Measurements from ENCODE around the gene PPP6R1. TPM values are rescaled to one million over a fixed set of nuclear protein-coding genes. Genes with fewer than 3 reads are reported as not detected.

PPP6R1 gene
- total and polyA plus RNA-seq, 2 of the 13 experiments (the other 11 are each of a cell fraction or from before 2014, with no cell fraction given) = 25.8 to 54.0 TPM

- no peak for TF ChIP-seq ZNF713 (CRISPR knock-in tag; IDR thresholded peaks at IDR 0.05)
- TF ChIP-seq ZNF160 (CRISPR knock-in tag; IDR thresholded peaks at IDR 0.05) = peak; percentile 57; the same call in 1 of the 2 replicates
- TF ChIP-seq NFIB (CRISPR knock-in tag; IDR thresholded peaks at IDR 0.05; ENCODE audit: borderline replicate concordance) = no peak
- TF ChIP-seq SRY (CRISPR knock-in tag; IDR thresholded peaks at IDR 0.05) = peak; percentile 24
- TF ChIP-seq CEBPG (CRISPR knock-in tag; IDR thresholded peaks at IDR 0.05) = peak; percentile 85
- no peak; the same call in 1 of the 2 replicates for TF ChIP-seq KLF12 (CRISPR knock-in tag; IDR thresholded peaks at IDR 0.05; ENCODE audit: borderline replicate concordance)
- peak; percentile 30; the same call in 1 of the 2 replicates for TF ChIP-seq FOXK2 (IDR thresholded peaks at IDR 0.05)
- peak; percentile 26; the same call in 1 of the 2 replicates for TF ChIP-seq ZBTB42 (CRISPR knock-in tag; IDR thresholded peaks at IDR 0.05)
- TF ChIP-seq ZNF383 (CRISPR knock-in tag; IDR thresholded peaks at IDR 0.05; ENCODE audit: borderline replicate concordance) = no peak
- no peak for TF ChIP-seq ZBTB46 (CRISPR knock-in tag; IDR thresholded peaks at IDR 0.05; ENCODE audit: borderline replicate concordance)
- TF ChIP-seq AKAP8 (CRISPR knock-in tag; IDR thresholded peaks at IDR 0.05) = 0 out of 2 replicates have a peak, but pooled peaks have one; percentile 70
- no peak for TF ChIP-seq MBNL3 (CRISPR knock-in tag; conservative IDR thresholded peaks at IDR 0.05)
- TF ChIP-seq ZBTB38 (CRISPR knock-in tag; IDR thresholded peaks at IDR 0.05) = no peak; the same call in 1 of the 2 replicates
- peak; percentile 93 for TF ChIP-seq TFE3 (CRISPR knock-in tag; IDR thresholded peaks at IDR 0.05)
- no peak for TF ChIP-seq TGIF2 (CRISPR knock-in tag; IDR thresholded peaks at IDR 0.05)
- TF ChIP-seq ZNF503 (CRISPR knock-in tag; IDR thresholded peaks at IDR 0.05) = peak; percentile 71
- peak; percentile 86 for TF ChIP-seq SKIL (CRISPR knock-in tag; IDR thresholded peaks at IDR 0.05; ENCODE audit: borderline replicate concordance)
- TF ChIP-seq E2F5 (CRISPR knock-in tag; conservative IDR thresholded peaks at IDR 0.05) = peak; percentile 16; the same call in 1 of the 2 replicates
- TF ChIP-seq ZNF441 (CRISPR knock-in tag; IDR thresholded peaks at IDR 0.05; ENCODE audit: borderline replicate concordance) = peak; percentile 52; the same call in 1 of the 2 replicates
- peak; percentile 71; the same call in 1 of the 2 replicates for TF ChIP-seq THAP7 (CRISPR knock-in tag; IDR thresholded peaks at IDR 0.05)
- peak; percentile 98 for TF ChIP-seq SKI (IDR thresholded peaks at IDR 0.05; ENCODE audit: partially characterized antibody)
These were observed at the start of gene PPP6R1 (continued) for GRCh38 chr19:55258828-55259539.
